WTC11 (cell line): Measurements from ENCODE around the gene KPTN.

ENCODE experiments used
- ATF1 ChIP-seq: sonication (generic); formaldehyde crosslinking; IDR thresholded peaks from 2 replicates; pipeline ENCODE4 v1.8.1; 2023; ENCODE audit warnings: mild to moderate bottlenecking, moderate library complexity, missing genetic modification reagents
- CREB1 ChIP-seq: sonication (generic); formaldehyde crosslinking; IDR thresholded peaks from 2 replicates; pipeline ENCODE4 v1.8.0; 2023; ENCODE audit warnings: mild to moderate bottlenecking, missing genetic modification reagents
- ESRRA ChIP-seq: sonication (generic); formaldehyde crosslinking; IDR thresholded peaks from 2 replicates; pipeline ENCODE4 v1.8.1; 2022; ENCODE audit warnings: mild to moderate bottlenecking, missing genetic modification reagents, borderline replicate concordance
- FOXP1 ChIP-seq: sonication (generic); formaldehyde crosslinking; IDR thresholded peaks from 2 replicates; pipeline ENCODE4 v1.8.0; 2022; ENCODE audit warnings: missing genetic modification reagents, mild to moderate bottlenecking, moderate library complexity, borderline replicate concordance
- GABPB1 ChIP-seq: sonication (generic); formaldehyde crosslinking; IDR thresholded peaks from 2 replicates; pipeline ENCODE4 v1.8.1; 2023; ENCODE audit warnings: mild to moderate bottlenecking, missing genetic modification reagents
- JAZF1 ChIP-seq: fragments of 250-450 bp; sonication (Bioruptor Pico); IDR thresholded peaks from 2 replicates; pipeline ENCODE4 v1.9.0; 2021; ENCODE audit warnings: moderate library complexity, mild to moderate bottlenecking, inconsistent platforms
- ZNF232 ChIP-seq: sonication (generic); formaldehyde crosslinking; IDR thresholded peaks from 2 replicates; pipeline ENCODE4 v1.8.0; 2022; ENCODE audit warnings: mild to moderate bottlenecking, missing genetic modification reagents
- TF ChIP-seq, protein P1 (sequence below): fragments of 200-600 bp; IDR thresholded peaks from 2 replicates; pipeline ENCODE4 v1.8.0; 2022; ENCODE audit warnings: antibody characterized with exemption
- TF ChIP-seq, protein P2 (sequence below): sonication (generic); formaldehyde crosslinking; IDR thresholded peaks from 2 replicates; pipeline ENCODE4 v1.8.1; 2023; ENCODE audit warnings: mild to moderate bottlenecking, missing genetic modification reagents, moderate library complexity
- TF ChIP-seq, protein P3 (sequence below): sonication (generic); formaldehyde crosslinking; conservative IDR thresholded peaks from 2 replicates; pipeline ENCODE4 v1.8.1; 2023; ENCODE audit warnings: mild to moderate bottlenecking, low read depth, missing genetic modification reagents, moderate library complexity
- TF ChIP-seq, protein P4 (sequence below): sonication (generic); formaldehyde crosslinking; IDR thresholded peaks from 2 replicates; pipeline ENCODE4 v1.8.1; 2023; ENCODE audit warnings: mild to moderate bottlenecking, missing genetic modification reagents

DNA sequence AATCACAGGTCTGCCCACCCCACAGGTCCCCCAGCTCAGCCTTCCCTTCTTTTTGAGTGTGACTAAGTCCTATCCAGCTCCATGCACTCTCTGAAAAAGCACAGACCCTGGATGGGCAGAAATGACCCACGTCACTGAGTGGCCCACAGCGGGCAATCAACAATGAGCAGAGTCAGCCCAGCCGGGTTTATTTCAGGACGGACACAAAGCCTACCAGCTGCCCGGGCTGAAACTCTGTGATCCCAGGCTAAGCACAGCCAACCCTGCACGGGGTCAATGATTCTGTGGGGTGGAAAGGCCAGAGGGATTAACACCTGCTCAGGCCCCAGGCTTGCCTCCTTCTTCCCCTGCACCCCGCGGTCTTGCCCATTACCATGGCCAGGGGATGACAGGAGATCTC is 22.4 kb upstream of the KPTN start:
- TF ChIP-seq, protein P1, sequence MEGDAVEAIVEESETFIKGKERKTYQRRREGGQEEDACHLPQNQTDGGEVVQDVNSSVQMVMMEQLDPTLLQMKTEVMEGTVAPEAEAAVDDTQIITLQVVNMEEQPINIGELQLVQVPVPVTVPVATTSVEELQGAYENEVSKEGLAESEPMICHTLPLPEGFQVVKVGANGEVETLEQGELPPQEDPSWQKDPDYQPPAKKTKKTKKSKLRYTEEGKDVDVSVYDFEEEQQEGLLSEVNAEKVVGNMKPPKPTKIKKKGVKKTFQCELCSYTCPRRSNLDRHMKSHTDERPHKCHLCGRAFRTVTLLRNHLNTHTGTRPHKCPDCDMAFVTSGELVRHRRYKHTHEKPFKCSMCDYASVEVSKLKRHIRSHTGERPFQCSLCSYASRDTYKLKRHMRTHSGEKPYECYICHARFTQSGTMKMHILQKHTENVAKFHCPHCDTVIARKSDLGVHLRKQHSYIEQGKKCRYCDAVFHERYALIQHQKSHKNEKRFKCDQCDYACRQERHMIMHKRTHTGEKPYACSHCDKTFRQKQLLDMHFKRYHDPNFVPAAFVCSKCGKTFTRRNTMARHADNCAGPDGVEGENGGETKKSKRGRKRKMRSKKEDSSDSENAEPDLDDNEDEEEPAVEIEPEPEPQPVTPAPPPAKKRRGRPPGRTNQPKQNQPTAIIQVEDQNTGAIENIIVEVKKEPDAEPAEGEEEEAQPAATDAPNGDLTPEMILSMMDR, result no peak
- TF ChIP-seq, protein P2, sequence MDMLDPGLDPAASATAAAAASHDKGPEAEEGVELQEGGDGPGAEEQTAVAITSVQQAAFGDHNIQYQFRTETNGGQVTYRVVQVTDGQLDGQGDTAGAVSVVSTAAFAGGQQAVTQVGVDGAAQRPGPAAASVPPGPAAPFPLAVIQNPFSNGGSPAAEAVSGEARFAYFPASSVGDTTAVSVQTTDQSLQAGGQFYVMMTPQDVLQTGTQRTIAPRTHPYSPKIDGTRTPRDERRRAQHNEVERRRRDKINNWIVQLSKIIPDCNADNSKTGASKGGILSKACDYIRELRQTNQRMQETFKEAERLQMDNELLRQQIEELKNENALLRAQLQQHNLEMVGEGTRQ, result no peak
- TF ChIP-seq CREB1 (CRISPR knock-in tag) (no peak), ZNF232 (no peak), GABPB1 (CRISPR knock-in tag) (no peak), ATF1 (CRISPR knock-in tag) (no peak), JAZF1 (CRISPR knock-in tag) (no peak), FOXP1 (CRISPR knock-in tag) (no peak), ESRRA (no peak)
- TF ChIP-seq, protein P3, sequence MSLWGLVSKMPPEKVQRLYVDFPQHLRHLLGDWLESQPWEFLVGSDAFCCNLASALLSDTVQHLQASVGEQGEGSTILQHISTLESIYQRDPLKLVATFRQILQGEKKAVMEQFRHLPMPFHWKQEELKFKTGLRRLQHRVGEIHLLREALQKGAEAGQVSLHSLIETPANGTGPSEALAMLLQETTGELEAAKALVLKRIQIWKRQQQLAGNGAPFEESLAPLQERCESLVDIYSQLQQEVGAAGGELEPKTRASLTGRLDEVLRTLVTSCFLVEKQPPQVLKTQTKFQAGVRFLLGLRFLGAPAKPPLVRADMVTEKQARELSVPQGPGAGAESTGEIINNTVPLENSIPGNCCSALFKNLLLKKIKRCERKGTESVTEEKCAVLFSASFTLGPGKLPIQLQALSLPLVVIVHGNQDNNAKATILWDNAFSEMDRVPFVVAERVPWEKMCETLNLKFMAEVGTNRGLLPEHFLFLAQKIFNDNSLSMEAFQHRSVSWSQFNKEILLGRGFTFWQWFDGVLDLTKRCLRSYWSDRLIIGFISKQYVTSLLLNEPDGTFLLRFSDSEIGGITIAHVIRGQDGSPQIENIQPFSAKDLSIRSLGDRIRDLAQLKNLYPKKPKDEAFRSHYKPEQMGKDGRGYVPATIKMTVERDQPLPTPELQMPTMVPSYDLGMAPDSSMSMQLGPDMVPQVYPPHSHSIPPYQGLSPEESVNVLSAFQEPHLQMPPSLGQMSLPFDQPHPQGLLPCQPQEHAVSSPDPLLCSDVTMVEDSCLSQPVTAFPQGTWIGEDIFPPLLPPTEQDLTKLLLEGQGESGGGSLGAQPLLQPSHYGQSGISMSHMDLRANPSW (CRISPR knock-in tag), result no peak
- TF ChIP-seq, protein P4, sequence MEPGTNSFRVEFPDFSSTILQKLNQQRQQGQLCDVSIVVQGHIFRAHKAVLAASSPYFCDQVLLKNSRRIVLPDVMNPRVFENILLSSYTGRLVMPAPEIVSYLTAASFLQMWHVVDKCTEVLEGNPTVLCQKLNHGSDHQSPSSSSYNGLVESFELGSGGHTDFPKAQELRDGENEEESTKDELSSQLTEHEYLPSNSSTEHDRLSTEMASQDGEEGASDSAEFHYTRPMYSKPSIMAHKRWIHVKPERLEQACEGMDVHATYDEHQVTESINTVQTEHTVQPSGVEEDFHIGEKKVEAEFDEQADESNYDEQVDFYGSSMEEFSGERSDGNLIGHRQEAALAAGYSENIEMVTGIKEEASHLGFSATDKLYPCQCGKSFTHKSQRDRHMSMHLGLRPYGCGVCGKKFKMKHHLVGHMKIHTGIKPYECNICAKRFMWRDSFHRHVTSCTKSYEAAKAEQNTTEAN (CRISPR knock-in tag), result no peak
